ENCODE data around the gene TNF.

The TNF gene

GRCh38 chr6:31573239-31574105 is 1.9 kb upstream of the TNF start:
- no peak for DNase-seq

- DNase-seq, result no peak
Observed at GRCh38 chr6:31574106-31575061, 981 bp upstream of the TNF start.

- no peak for DNase-seq
Observed at GRCh38 chr6:31575952-31576685, 754 bp downstream of the TNF start.

GRCh38 chr6:31576897-31577578 is 1.7 kb downstream of the TNF start:
- peak; percentile 53 for DNase-seq

- DNase-seq, result no peak
Observed at GRCh38 chr6:31577579-31577966, 2.2 kb downstream of the TNF start.

GRCh38 chr6:31578184-31579118 is 3.1 kb downstream of the TNF start:
- no peak for DNase-seq

GRCh38 chr6:31579119-31579505 is 3.7 kb downstream of the TNF start:
- DNase-seq, result no peak

- no peak for DNase-seq
Observed at GRCh38 chr6:31579546-31580437, 4.4 kb downstream of the TNF start.

GRCh38 chr6:31580438-31580740 is 5.0 kb downstream of the TNF start:
- DNase-seq, result no peak

GRCh38 chr6:31580807-31581433 is 5.6 kb downstream of the TNF start:
- DNase-seq, result peak; percentile 85

- no peak for DNase-seq
Observed at GRCh38 chr6:31581434-31582229, 6.3 kb downstream of the TNF start.

- peak; percentile 86 for DNase-seq
Observed at GRCh38 chr6:31582230-31582643, 6.9 kb downstream of the TNF start, which contains the start of gene LTB. LTB (minus strand) TSS chr6:31582424; CDS start chr6:31582417, 7 bp downstream.

- DNase-seq, result peak; percentile 70
Observed at GRCh38 chr6:31585491-31585890, 10.1 kb downstream of the TNF start.

- no peak for DNase-seq
Observed at GRCh38 chr6:31586008-31586407, 10.6 kb downstream of the TNF start, which contains the start of gene LST1. LST1 (plus strand) TSS chr6:31586277; CDS start chr6:31587300, 1,023 bp downstream.

GRCh38 chr6:31586599-31587281 is 11.4 kb downstream of the TNF start:
- DNase-seq, result no peak

- no peak for DNase-seq
Observed at GRCh38 chr6:31587791-31588777, 12.7 kb downstream of the TNF start.
